Measurements from ENCODE around the gene TMEM121.
A peak's percentile ranks its signal among the peaks of the same experiment; 100 is the strongest.

TMEM121 gene

DNA sequence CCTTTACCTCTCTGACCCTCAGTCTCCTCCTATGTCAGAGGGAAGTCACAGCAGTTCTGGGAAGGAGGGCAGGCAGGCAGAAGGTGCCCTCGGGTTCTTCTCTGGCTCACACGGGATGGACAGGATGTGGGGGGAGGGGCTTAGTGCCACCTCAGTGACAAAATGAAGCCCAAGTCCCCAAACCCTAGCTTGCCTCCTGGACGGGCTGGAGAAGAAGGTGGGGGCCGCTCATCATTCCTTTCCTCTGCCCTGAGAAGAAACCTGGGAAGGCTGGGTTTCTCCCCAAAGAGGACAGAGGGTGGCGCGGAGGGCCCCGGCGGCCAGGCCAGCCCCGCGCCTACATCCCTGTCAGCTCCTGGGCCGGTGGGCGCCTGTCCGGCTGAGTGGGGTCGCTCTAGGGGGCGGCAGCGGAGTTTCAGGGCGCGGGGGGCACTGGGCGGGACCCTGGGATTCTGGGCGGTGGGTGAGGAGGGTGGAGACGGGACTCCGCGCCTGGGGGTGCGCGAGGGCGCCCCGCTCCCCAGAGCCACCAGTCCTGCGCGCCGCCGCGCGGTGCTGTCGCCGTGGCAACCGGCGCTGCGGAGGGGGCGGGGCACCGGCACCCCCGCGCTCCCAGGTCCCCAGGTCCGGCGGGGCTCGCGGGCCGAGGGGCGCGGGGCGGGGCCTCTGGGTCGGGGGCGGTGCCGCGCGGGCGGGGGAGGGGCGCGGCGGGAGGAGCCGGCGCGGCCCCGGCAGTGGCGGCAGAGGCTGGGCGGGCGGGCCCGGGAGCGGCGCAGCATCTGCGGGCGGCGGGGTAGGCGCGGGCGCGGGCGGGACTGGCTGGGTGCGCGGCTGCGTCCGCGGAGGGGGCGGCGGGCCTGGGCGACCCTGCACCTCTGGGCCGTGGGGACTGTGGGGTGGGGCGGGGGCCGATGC, at the start of gene TMEM121:
TMEM121 (plus strand) TSS at position 723 of the 915 bp plus-strand sequence. CDS start 2,252 bp downstream, outside the sequence.
- no peak for DNase-seq

DNA sequence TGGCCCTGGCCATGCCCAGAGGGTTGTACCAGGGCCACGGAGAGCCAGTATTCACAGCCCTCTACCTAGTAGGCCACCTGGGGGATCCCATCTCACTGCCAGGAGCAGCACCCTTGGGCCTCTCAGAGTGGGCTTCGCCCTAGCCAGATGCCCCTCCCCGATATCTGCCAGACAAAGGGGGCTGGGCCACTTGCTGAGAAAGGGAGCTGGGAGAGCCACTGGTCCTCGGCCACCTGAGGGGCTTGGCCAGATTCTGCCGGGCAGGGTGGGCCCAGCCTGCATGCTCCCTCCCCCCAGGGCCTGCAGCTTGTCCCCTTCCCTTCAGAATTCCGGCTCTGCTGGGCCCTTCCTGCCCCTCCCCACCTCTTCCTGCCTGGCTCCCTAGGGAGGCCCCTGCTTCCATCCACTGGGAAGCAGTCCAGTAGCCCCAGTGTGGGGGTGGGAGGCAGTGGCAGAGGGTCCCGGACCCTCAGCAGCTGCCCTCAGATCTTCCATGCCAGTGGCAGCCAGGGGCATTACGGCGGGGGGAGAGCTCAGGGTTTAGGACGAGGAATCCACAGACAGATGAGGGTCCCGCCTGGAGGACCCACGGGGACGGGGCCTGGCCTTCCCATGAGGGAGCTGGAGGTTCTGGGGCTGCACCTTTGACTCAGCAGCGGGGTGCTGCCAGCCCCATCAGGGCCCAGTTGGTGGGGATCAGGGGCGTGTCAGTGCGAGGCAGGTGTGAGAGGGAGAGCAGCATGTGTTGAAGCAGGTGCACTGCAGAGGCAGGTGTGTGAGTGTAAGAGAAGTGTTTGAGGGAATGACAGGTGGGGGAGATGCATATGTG, 49.3 kb upstream of the TMEM121 start:
- DNase-seq: no peak

DNA sequence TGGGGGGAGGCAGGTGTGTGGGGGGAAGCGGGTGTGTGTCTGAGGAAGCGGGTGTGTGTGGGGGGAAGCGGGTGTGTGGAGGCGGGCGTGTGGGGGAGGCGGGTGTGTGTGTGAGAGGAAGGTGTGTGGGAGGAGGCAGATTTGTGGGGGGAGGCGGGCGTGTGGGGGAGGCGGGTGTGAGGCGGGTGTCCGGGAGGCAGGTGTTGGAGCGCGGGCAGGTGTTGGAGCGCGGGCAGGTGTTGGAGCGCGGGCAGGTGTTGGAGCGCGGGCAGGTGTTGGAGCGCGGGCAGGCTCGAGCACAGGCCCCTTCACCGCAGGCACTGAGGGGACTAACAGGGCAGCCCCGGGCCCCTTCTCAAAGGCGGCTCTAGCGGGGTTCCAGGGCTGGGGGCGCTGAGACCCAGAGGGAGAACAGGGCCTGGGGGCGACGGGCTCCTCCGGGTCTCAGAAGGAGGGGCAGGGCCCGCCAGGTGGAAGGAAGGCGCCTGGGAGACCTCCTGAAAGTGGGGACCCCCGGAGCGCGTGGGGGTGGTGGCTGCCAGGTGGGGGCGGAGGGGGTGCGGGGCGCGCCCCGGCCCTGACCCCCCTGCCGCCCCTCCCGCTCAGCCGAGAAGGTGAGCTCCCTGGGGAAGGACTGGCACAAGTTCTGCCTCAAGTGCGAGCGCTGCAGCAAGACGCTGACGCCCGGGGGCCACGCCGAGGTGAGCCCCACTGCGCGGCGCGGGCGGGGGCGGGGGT, 48.6 kb upstream of the TMEM121 start:
- no peak for DNase-seq

DNA sequence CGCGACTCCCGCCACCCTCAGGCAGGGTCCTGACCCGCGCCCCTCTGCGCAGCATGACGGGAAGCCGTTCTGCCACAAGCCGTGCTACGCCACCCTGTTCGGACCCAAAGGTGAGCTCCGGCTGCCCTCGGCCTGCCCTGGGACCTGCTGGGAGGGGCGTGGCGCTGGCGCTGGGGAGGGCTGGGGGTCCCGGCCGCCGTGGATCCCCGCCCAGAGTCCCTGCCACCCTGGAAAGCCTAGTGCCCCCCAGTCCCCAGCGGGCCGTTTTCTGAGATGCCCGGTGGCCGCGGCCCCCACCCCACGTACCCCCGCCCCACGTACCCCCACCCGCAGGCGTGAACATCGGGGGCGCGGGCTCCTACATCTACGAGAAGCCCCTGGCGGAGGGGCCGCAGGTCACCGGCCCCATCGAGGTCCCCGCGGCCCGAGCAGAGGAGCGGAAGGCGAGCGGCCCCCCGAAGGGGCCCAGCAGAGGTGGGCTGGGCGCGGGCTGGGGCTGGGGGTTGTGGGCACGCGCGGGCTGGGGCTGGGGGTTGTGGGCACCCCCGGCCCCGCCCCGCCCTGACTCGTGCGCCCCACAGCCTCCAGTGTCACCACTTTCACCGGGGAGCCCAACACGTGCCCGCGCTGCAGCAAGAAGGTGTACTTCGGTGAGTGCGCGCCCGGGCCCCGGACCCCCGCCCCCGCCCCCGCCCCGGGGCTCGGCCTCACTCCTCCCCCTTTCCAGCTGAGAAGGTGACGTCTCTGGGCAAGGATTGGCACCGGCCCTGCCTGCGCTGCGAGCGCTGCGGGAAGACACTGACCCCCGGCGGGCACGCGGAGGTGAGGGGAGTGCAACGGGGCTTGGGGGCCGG, 47.8 kb upstream of the TMEM121 start:
- no peak for DNase-seq

DNA sequence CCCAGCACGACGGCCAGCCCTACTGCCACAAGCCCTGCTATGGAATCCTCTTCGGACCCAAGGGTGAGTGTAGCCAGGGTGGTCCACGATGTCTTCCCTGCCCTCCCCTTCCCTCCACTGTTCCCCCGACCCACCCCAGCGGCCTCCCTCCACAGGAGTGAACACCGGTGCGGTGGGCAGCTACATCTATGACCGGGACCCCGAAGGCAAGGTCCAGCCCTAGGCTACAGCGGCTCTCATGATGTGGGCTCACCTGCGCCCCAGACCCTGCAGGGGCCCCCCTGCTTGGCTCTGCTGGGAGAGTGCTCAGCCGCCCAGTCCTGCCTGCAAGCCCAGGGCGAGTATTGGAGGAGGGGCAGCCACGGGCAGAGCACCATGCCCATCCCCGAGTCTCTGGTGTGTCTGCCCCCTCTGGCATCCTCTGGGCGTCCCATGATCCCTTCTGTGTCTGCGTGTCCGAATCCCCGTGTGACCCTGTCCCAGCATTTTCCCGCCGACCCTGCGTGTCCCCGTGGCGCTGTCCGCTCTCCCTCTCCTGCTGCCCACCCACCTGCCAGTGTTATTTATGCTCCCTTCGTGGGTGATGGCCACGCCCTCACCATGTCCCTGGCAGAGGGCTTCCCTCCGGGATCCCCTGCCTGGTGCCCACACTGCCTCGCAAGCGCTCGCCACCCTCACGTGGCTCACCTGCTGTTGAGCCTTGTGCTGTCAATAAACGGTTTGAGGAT, 46.8 kb upstream of the TMEM121 start:
- DNase-seq: no peak

DNA sequence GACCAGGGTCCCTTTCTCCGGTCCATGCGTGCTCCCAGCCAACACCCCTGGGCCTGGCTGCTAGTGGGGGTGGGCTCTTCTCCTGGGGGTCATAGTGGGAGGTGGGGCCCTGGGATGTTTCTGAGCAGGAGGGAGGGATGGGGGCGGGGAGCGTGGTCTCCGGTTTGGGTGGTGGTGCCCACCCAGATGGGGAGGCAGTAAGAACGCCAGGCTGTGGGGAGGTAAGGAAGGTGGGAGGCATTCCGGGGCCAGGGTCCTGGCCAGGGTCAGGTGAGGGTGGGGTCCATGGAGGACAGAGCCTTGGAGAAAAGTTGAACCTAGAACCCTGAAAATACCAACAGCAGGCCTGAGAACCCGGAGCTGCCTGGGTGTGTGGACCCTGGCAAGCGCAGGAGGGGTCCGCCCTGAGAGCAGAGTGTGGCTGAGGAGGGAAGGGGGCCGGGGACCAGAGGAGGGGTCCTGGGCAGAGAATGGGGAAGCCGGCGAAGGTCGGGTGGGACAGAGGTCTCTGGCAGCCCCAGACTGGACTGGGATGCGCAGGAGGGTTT, 46.1 kb upstream of the TMEM121 start:
- no peak for DNase-seq

DNA sequence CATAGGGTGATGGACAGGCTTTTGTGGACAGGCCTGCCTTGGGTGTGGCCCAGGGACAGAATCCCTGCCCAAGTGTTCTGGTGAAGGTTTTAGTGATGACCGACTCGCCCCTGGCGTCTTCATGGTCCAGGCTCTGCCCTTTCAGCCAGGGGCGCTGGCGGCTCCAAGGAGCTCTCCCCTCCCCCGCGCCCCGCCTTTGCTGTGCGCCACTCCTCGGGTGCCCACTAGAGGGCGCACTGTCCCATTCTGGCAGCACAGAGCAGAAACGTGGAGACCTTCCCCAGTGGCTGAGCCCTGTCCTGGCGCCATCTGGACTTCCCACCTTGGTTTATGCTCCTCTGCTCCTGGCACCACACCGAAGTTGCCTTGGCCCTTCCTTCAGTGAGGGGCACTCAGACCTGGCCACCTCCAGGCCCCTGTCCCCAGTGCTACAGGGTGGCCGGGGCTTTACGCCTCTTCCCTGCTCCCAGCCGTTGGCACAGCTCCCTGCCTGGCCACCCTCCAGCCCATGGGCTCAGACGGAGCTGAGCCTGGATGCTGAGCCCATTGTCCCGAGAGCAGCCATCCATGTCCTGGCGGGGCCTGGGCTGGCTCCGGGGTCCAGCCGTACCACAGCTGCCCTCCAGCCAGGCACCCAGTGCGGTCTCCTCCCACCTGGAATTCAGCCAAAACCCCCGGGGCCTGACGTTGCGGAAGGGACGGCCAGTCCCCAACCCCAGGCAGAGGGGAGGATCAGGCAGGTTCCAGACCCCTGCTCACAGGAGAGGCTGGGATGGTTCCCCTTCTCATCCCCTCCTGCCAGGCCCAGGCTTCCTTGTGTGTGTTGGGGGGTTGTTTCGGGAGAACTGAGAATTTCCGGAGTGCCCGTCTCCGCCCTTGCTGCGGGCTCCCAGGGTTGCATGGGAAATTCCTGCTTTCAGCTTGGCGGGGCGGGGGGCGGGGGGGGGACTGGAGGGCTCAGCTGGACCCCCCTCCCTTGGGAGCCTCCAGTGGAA, 45.3 kb upstream of the TMEM121 start:
- peak; percentile 59 for DNase-seq

DNA sequence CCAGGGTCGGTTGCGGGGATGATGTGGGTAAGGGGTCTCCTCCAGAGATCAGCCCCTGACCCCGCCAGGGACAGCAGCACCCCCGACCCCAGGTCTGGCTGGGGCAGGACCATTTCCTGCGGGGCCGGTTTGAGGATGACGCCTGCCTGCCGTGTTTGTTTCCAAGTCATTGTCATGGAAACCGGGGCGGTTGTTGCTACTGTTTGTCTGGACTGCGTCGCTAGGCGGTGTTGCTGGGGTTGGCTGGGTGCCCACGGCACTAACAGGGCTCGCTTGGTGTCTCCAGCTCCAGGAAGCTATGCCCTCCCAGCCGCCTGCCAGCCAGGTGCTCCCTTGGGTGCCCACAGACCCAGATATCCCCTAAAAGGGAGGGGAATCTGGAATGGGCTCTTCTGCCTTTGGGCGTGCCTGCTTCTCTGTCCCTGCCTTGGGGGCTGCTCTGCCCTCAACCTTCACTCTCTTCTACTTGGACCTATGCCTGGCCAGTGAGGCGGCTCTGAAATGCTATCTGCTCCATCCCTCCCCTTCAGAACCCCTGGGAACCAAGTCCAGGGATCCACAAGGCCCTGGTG, 44.4 kb upstream of the TMEM121 start:
- peak; percentile 47 for DNase-seq

DNA sequence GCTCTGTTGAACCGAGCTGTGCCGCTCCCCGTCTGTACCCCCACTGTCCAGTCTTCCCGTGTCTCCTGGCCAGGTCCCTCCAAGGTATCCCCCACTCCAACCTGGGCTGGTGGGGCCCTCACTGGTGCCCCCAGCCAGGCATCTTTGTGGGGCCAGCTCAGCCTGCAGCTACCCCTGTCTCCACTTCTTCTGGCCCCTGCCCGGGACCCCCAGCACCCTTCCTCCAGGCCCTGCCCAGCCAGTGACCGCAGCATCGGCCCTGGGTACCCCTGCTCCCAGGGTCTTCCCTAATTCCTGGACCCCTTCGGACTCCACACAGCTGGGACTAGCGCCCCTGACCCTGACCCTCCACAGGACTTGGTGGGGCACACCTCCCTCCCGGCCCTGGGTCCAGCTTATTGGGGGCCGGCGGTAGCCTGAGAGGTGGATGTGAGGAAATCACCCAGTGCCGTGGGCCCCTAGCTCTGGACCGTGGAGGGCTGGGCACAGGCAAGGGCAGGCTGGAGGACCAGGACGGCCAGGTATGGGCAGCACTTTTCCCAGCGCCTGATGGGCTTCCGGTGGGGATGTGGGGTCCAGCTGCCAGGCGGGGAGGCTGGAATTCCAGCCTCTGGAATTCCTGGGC, 43.8 kb upstream of the TMEM121 start:
- DNase-seq: no peak

DNA sequence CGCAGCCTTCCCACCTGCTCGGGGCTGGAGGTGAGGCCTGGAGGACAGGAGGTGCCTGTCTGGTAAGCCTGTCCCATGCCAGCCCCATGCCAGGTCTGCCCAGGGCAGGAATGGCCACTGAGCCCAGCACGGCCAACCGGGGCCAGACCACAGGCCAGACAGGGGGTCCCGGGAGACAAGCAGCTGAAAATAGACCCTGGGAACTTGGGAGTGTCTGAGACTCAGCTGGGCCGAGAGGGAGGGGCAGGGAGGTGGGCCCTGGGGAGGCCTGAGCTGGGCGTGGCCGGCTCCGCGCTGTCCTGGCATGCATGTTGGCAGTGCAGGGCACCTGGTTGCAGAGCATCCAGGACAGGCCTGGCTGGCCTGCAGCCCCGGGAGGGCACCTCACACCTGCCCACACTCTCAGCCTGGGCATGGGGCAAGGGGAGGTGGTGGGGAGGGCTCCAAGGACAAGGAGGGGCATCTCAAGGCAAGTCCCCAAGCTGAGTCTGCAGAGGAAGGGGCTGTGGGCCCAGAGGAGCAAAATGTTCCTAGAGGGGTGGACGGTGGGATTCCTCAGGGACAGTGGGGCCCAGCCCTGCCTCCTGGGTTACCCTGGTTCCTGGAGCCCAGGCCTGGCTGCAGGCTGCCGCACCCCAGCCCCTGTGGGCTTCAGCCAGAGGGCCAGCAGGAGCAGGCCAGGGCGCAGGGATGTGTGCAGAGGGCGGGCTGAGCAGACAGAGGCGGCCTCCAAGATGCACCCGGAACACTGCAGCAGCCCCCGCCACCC, 42.9 kb upstream of the TMEM121 start:
- DNase-seq: no peak

DNA sequence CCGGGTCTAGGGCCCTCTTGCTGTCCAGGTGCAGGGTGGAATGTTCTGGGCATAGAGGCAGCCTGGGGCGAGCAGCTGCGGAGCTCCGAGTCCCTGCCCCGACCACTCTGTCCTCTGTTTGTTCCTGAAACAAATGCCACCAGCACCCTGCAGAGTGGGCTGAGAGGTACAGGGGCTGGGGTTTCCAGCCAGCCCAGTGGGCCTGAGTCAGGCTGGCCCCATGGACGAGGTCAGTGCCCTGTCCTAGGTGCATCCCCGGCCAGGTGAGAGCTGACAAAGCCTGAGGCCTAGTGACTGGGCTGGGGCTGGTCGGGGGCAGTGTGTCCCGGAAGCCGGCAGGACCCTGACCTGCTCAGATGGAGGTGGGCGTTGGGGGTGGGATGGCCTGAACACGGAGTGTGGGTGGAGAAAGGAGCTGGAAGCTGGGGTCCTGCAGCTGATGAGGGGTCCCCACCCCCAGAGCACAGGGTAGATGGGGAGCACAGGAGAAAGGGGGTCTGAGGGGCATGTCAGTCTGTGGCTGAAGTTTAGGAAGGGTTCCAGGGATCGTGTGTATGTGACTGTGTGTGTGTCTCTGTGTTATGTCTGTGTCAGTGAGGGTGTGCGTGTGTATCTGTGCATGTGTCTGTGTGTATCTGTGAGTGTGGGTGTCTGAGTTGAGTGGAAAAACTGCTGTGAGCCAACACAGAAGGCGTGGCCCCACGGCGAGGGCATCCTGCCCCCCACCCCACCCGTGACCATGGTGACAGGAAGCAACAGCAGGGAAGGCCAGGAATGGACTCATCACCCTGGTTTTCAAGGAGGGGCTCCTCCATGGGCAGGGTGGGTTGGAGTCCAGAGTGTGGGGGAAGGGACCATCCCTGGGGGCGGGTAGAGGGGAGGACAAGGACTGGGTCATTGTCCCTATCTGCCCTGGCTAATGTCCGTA, 42.0 kb upstream of the TMEM121 start:
- DNase-seq: no peak

DNA sequence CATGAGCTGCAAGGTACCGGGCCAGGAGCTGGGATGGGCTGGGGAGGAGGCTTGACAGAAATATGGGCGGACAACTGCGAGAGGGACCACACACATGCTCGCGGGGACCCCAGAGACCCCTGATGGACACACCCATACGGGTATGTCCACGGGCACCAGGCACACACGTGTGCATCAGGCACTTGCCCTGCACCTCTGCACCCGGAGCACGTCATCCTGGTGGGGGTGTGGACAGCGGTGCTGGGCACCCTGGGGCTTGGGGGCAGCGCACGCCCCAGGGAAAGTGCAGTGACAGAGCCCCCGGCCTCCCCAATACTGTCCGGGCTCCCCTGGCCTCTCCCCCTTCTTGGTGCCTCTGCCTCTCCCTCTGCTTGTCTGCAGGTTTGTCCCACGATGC, 41.4 kb upstream of the TMEM121 start:
- no peak for DNase-seq

DNA sequence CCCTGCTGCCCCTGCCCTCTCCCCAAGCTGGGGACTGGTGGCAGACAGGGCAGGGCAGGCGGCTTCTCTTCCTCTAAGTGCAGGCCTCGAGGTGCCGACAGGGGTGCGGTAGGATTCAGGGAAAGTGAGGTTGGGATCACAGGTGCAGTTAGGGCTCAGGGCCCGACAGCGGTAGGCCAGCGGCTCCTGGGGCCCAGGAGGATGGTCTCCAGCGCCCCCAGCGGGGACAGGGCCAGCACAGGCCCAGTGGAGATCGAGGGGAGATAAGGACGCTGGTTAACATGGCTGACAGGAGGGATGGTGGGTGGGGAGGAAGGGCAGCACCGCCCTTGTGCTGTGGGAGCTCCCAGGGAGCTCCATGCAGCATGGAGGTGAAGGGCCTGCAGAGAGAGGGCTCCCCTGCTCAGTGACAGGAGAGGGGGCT, 40.6 kb upstream of the TMEM121 start:
- no peak for DNase-seq

DNA sequence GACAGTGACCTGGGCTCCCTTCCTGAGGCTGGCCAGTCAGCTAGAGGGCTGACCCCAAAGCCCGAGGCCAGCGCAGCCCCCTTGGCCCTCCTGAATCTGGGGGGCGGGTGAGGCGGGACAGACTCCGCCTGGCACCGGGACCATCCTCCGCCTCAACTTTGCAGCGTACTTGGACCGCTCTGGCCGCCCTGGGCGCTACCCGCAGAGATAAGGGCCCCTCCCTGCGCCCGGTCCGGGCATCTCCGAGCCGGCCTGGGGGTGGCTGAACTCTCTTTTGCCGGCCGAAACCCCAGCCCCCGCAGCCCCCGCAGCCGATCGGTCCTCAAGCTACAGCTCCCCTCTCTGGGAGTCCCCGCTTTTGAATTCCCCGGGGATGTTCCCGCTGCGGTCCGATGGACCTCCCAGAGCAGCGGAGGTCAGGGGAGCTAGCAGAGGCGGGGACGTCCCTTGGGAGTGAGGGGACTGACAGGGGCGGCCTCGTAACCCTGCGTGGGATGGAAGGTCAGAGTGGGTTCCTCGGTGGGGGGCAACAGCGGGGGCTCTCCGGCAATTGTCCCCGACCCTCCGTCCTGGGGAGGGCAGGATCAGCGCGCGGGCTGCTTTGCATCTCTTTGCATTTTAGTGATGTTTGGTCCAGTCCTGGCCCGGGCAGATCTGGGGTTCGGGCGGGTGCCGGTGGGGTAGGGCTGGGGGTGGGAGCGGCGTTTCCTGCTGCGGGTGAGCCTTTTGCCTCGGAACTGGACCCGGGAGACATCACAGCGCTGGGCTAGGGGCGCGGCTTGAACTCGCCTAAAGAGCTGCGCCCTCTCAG, 40.0 kb upstream of the TMEM121 start, which contains the start of gene CRIP1:
CRIP1 (plus strand) TSS at position 724 of the 811 bp plus-strand sequence. CDS start 374 bp downstream, outside the sequence.
- no peak for DNase-seq

DNA sequence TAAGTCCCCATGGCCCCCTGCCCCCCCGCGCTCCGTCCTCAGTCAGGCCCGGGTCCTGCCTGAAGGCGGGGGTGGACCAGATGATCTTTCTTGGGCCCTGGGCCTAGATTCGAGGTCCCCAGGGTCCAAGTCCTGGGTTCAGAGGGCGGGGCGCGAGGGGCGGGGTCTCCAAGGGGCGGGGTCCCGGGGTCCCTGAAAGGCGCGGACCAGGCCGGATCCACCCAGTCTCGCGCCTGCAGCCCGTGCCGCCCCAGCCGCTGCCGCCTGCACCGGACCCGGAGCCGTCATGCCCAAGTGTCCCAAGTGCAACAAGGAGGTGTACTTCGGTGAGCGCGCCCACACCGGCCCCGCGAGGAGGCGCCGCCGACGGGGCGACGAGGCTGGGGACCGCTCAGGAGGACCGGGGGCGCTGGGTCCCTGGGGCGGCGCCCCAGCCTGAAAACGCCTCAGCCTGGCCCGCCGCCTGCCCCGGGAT, 39.4 kb upstream of the TMEM121 start:
- no peak for DNase-seq

All from GOT3 (cell line).